Vagina (tissue), 2 donors: Measurements from ENCODE around the gene UTP18. TPM values are rescaled to one million over a fixed set of nuclear protein-coding genes. Genes with fewer than 3 reads are reported as not detected.
A peak's percentile ranks its signal among the peaks of the same experiment; 100 is the strongest.
"Not testable (repeated sequence)": the region's sequence is repeated elsewhere in the genome, so short reads cannot be mapped to it uniquely, and the experiment has no call there.

Experiments
- DNase-seq, 2 donors: peaks; one replicate each; pipeline ENCODE4 v3.0.0-alpha.2; 2017; ENCODE audit errors: extremely low spot score in 2 of 2
- H3K27ac ChIP-seq: fragments of 200-600 bp; sonication (generic); one replicate; pipeline ENCODE4 v1.5.1; 2019
- H3K27me3 ChIP-seq: fragments of 200-600 bp; sonication (generic); one replicate; pipeline ENCODE4 v1.5.1; 2019
- H3K36me3 ChIP-seq, 2 donors: fragments of 200-600 bp; sonication (generic); one replicate each; pipeline ENCODE4 v1.5.1; 2017 to 2019
- H3K4me1 ChIP-seq: fragments of 200-600 bp; sonication (generic); one replicate; pipeline ENCODE4 v1.5.1; 2019
- H3K4me3 ChIP-seq, 2 donors: fragments of 200-600 bp; sonication (generic); 1 replicate in 1 of 2; 2 replicates in 1 of 2; pipeline ENCODE4 v1.5.1; 2016 to 2019
- H3K9me3 ChIP-seq: fragments of 200-600 bp; sonication (generic); one replicate; pipeline ENCODE4 v1.5.1; 2019
- POLR2A ChIP-seq, 2 donors: fragments of 450-650 bp; IDR thresholded peaks; one replicate each; pipeline ENCODE4 v1.6.1; 2017; ENCODE audit warnings: antibody characterized with exemption in 2 of 2, mild to moderate bottlenecking in 2 of 2, moderate library complexity in 2 of 2
- POLR2AphosphoS5 ChIP-seq, 2 donors: sonication (generic); formaldehyde crosslinking; IDR thresholded peaks; one replicate each; pipeline ENCODE4 v1.9.0; 2017; ENCODE audit warnings: antibody characterized with exemption in 2 of 2, mild to moderate bottlenecking in 2 of 2, low read depth in 1 of 2; ENCODE audit not compliant: insufficient read depth in 1 of 2
- intact Hi-C: fragments of 100-400 bp; cut with DNase I; formaldehyde crosslinking; loops from one replicate; pipeline ENCODE4 v1.15.1; 2023
- total RNA-seq: library from RNA; depleted of rRNA; stranded (reverse); fragments of >200 nt; gene quantifications from one replicate; pipeline ENCODE4 v1.2.3, GENCODE V29; 2016
- TF ChIP-seq, protein P1 (sequence below), 3 experiments: fragments of 450-650 bp in 2 of 3; fragments of 200-600 bp in 1 of 3; sonication (generic) in 1 of 3; IDR thresholded peaks; one replicate each; pipeline ENCODE4 v1.5.1; 2017 to 2019; ENCODE audit warnings: antibody characterized with exemption in 3 of 3, mild to moderate bottlenecking in 2 of 3, moderate library complexity in 2 of 3

The UTP18 gene
- total RNA-seq, 1 donor from 2014 or later, result 25.3 TPM

DNA sequence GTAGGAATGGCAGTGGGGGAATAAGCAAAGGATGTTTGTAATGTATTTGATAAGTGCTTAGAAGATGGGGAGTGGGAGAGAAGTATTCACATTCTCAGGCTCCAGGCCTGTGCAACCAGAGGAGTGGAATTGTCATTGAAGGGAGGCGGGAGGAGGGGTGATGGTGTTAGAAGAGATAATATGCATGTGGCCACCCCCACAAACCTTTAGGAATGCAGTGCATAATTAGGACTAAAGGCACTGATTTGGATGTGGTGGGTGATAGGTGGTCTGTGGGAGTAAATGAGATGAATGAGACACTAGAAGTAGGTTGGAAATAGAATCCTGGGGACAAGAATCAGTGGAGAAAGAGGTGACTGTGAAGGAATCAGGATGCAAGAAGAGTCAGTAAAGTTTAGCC is 27.1 kb downstream of the UTP18 start:
- no peak overlapping the region for H3K27ac ChIP-seq
- no peak for DNase-seq
- intact Hi-C loops, result no loop called here
- no peak overlapping the region for H3K4me3 ChIP-seq
- H3K9me3 ChIP-seq, result no peaks in the 10 kb centered on the region
- no peaks in the 10 kb centered on the region for H3K4me1 ChIP-seq
- TF ChIP-seq POLR2AphosphoS5 (IDR thresholded peaks at IDR 0.05; ENCODE audit: insufficient read depth in 1 of 2, low read depth in 1 of 2), result no peak
- TF ChIP-seq, protein P1, sequence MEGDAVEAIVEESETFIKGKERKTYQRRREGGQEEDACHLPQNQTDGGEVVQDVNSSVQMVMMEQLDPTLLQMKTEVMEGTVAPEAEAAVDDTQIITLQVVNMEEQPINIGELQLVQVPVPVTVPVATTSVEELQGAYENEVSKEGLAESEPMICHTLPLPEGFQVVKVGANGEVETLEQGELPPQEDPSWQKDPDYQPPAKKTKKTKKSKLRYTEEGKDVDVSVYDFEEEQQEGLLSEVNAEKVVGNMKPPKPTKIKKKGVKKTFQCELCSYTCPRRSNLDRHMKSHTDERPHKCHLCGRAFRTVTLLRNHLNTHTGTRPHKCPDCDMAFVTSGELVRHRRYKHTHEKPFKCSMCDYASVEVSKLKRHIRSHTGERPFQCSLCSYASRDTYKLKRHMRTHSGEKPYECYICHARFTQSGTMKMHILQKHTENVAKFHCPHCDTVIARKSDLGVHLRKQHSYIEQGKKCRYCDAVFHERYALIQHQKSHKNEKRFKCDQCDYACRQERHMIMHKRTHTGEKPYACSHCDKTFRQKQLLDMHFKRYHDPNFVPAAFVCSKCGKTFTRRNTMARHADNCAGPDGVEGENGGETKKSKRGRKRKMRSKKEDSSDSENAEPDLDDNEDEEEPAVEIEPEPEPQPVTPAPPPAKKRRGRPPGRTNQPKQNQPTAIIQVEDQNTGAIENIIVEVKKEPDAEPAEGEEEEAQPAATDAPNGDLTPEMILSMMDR (IDR thresholded peaks at IDR 0.05), result no peak
- no peak for TF ChIP-seq POLR2A (IDR thresholded peaks at IDR 0.05)
- H3K27me3 ChIP-seq, result no peaks in the 10 kb centered on the region
- H3K36me3 ChIP-seq, result peaks cover 3 to 29% of the 10 kb centered on the region in 2 donors

GRCh38 chr17:51289696-51290111 is 29.4 kb downstream of the UTP18 start:
- no peak overlapping the region for H3K4me3 ChIP-seq
- TF ChIP-seq, protein P1 (IDR thresholded peaks at IDR 0.05), result no peak
- TF ChIP-seq POLR2AphosphoS5 (IDR thresholded peaks at IDR 0.05; ENCODE audit: insufficient read depth in 1 of 2, low read depth in 1 of 2) (no peak), POLR2A (IDR thresholded peaks at IDR 0.05) (no peak)
- no peak for DNase-seq
- no peaks in the 10 kb centered on the region for H3K4me1 ChIP-seq
- no peak overlapping the region for H3K27ac ChIP-seq
- no peaks in the 10 kb centered on the region for H3K27me3 ChIP-seq
- intact Hi-C loops, result no loop called here
- H3K9me3 ChIP-seq, result no peaks in the 10 kb centered on the region
- H3K36me3 ChIP-seq, result peaks cover 3 to 32% of the 10 kb centered on the region in 2 donors

DNA sequence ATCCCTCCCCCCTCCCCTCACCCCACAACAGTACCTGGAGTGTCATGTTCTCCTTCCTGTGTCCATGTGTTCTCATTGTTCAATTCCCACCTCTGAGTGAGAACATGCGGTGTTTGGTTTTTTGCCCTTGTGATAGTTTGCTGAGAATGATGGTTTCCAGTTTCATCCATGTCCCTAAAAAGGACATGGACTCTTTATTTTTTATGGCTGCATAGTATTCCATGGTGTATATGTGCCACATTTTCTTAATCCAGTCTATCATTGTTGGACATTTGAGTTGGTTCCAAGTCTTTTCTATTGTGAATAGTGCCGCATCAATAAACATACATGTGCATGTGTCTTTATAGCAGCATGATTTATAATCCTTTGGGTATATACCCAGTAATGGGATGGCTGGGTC is 34.0 kb downstream of the UTP18 start:
- H3K9me3 ChIP-seq, H3K27ac ChIP-seq, intact Hi-C loops, H3K27me3 ChIP-seq, DNase-seq, H3K4me3 ChIP-seq, H3K4me1 ChIP-seq: not testable (repeated sequence)
- peaks cover 0 to 24% of the 10 kb centered on the region in 2 donors for H3K36me3 ChIP-seq

DNA sequence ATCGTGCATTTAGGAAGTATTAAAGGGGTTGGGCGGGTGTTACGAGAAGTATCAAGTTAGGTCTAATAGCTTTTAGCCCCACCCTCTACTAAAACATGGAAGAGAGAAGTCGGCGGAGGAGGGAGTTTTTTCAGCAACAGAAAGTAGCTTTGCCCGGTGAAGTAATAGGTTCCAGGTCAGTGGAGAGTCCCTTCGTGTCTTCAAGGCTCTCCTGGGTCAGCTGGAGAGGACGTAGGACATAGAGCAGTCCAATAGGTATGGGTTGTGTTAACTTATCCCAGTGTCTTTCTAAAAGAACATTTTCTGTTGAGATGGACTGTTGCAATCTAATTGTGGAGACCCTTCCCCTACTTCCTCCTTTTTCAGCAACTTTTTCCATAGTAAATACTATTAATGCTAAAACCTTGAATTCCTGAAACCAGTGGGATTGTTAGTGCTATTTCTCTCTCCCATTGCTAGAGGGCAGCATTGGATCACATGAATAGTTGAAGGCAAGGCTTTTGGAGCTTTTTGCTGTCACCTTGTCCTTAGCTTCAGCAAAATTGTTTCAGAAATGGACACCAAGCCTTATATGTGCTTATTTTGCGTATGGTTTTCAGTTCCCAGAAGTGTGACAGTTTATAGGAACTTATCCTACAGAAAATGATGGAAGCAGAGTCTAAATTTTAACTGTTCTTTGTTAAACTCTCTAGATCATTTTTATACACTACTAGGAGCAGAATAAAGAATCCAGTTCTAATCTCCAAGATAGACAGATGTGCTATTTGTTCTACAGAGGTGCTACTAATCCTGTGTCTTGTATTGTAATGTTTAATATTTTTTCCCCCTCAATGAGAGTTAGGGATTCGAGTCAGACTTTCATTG is 38.4 kb downstream of the UTP18 start:
- no peak for TF ChIP-seq POLR2AphosphoS5 (IDR thresholded peaks at IDR 0.05; ENCODE audit: insufficient read depth in 1 of 2, low read depth in 1 of 2)
- TF ChIP-seq, protein P1 (IDR thresholded peaks at IDR 0.05), result peak in 2 of 3 experiments; percentile 27 to 34
- no peaks in the 10 kb centered on the region for H3K27me3 ChIP-seq
- H3K27ac ChIP-seq, result no peak overlapping the region
- no peak overlapping the region for H3K4me3 ChIP-seq
- no peaks in the 10 kb centered on the region for H3K9me3 ChIP-seq
- H3K4me1 ChIP-seq, result no peaks in the 10 kb centered on the region
- intact Hi-C loops, result no loop called here
- no peak for DNase-seq
- peaks cover 0 to 21% of the 10 kb centered on the region in 2 donors for H3K36me3 ChIP-seq

DNA sequence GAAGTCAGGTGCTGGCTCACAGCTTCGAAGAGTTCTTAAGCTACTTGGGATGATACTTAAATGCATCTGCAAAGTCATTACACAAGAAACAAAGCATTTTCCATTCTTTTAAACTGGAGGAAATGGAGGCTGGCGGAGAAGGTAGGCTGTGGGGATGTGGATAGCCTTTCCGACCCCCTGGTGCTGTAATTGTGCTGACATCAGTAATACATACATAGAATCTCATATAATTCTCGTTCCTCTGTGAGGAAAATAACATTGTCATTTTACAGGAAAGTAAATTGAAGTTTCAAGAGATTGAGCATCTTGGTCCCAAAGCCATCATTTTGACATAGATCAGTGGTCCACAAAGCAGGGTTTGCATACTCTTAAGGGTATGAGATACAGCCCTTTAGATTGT is 39.5 kb downstream of the UTP18 start:
- no peak for TF ChIP-seq POLR2A (IDR thresholded peaks at IDR 0.05)
- Histone ChIP-seq H3K4me1 (no peaks in the 10 kb centered on the region), H3K27ac (no peak overlapping the region), H3K4me3 (no peak overlapping the region), H3K9me3 (no peaks in the 10 kb centered on the region), H3K36me3 (peaks cover 0 to 16% of the 10 kb centered on the region in 2 donors), H3K27me3 (no peaks in the 10 kb centered on the region)
- intact Hi-C loops, result loop anchor here (10.0 kb wide), 1 partner anchor 805 kb away; no protein-coding TSS in a partner anchor
- DNase-seq, result no peak

- no peak for DNase-seq
- intact Hi-C loops, result loop anchor here (10.0 kb wide), 1 partner anchor 800 kb away; no protein-coding TSS in a partner anchor
- H3K36me3 ChIP-seq, result no peaks in the 10 kb centered on the region
- H3K9me3 ChIP-seq, result no peaks in the 10 kb centered on the region
- no peak overlapping the region for H3K4me3 ChIP-seq
- no peak overlapping the region for H3K27ac ChIP-seq
- H3K27me3 ChIP-seq, result no peaks in the 10 kb centered on the region
- TF ChIP-seq POLR2A (IDR thresholded peaks at IDR 0.05) (no peak), POLR2AphosphoS5 (IDR thresholded peaks at IDR 0.05; ENCODE audit: insufficient read depth in 1 of 2, low read depth in 1 of 2) (no peak)
- TF ChIP-seq, protein P1 (IDR thresholded peaks at IDR 0.05), result no peak
- no peaks in the 10 kb centered on the region for H3K4me1 ChIP-seq
These were observed 44.8 kb downstream of the UTP18 start for GRCh38 chr17:51305182-51305581.

GRCh38 chr17:51312003-51312402 is 51.7 kb downstream of the UTP18 start:
- DNase-seq, H3K27me3 ChIP-seq, H3K4me3 ChIP-seq, intact Hi-C loops, H3K9me3 ChIP-seq, H3K27ac ChIP-seq, H3K4me1 ChIP-seq, H3K36me3 ChIP-seq: not testable (repeated sequence)
